Mesothelial cell of epicardium (in vitro differentiated cells): ENCODE measurements around the gene TRIM24. TPM values are rescaled to one million over a fixed set of nuclear protein-coding genes. Genes with fewer than 3 reads are reported as not detected.
"Not testable (repeated sequence)": the region's sequence is repeated elsewhere in the genome, so short reads cannot be mapped to it uniquely, and the experiment has no call there.

Source experiments
- DNase-seq, 2 experiments: peaks; one replicate each; pipeline ENCODE4 v3.0.0; 2021; ENCODE audit warnings: low spot score in 2 of 2; ENCODE audit not compliant: unreplicated experiment in 2 of 2
- H3K27ac Mint-ChIP-seq: 2 replicates; pipeline ENCODE4 v1.8.0; 2021; ENCODE audit warnings: mixed read lengths
- H3K27me3 Mint-ChIP-seq: 2 replicates; pipeline ENCODE4 v1.8.0; 2021; ENCODE audit warnings: low read depth, mixed read lengths
- H3K36me3 Mint-ChIP-seq: 2 replicates; pipeline ENCODE4 v1.8.0; 2021; ENCODE audit warnings: mixed read lengths
- H3K4me1 Mint-ChIP-seq: 2 replicates; pipeline ENCODE4 v1.8.0; 2021; ENCODE audit warnings: mixed read lengths
- H3K4me3 Mint-ChIP-seq: 2 replicates; pipeline ENCODE4 v1.8.0; 2021; ENCODE audit warnings: mild to moderate bottlenecking, moderate library complexity, mixed read lengths
- H3K9me3 Mint-ChIP-seq: 2 replicates; pipeline ENCODE4 v1.8.0; 2021; ENCODE audit warnings: mixed read lengths
- total RNA-seq: library from RNA; stranded (reverse); gene quantifications from 3 replicates; pipeline ENCODE4 v1.2.1, GENCODE V29; 2021
- TF ChIP-seq, protein P1 (sequence below): fragments of 200-600 bp; sonication (generic); IDR thresholded peaks from one replicate; pipeline ENCODE4 v1.5.0; 2021; ENCODE audit warnings: antibody characterized with exemption; ENCODE audit not compliant: unreplicated experiment

TRIM24 gene
- 85.3 to 89.3 TPM (median 86.6 TPM) in 3 replicates for total RNA-seq

GRCh38 chr7:138460176-138460648 is at the start of gene TRIM24:
Gene TRIM24 (plus strand): TSS chr7:138460259. CDS start chr7:138460549, 290 bp downstream.
- no peaks in the 10 kb centered on the region for H3K9me3 Mint-ChIP-seq
- H3K36me3 Mint-ChIP-seq, result peaks cover 7% of the 10 kb centered on the region
- no peak for DNase-seq
- TF ChIP-seq, protein P1, sequence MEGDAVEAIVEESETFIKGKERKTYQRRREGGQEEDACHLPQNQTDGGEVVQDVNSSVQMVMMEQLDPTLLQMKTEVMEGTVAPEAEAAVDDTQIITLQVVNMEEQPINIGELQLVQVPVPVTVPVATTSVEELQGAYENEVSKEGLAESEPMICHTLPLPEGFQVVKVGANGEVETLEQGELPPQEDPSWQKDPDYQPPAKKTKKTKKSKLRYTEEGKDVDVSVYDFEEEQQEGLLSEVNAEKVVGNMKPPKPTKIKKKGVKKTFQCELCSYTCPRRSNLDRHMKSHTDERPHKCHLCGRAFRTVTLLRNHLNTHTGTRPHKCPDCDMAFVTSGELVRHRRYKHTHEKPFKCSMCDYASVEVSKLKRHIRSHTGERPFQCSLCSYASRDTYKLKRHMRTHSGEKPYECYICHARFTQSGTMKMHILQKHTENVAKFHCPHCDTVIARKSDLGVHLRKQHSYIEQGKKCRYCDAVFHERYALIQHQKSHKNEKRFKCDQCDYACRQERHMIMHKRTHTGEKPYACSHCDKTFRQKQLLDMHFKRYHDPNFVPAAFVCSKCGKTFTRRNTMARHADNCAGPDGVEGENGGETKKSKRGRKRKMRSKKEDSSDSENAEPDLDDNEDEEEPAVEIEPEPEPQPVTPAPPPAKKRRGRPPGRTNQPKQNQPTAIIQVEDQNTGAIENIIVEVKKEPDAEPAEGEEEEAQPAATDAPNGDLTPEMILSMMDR, result no peak
- peak within 1 kb of the TSS; percentile 91 for H3K4me3 Mint-ChIP-seq
- H3K27me3 Mint-ChIP-seq, result no peaks in the 10 kb centered on the region
- H3K27ac Mint-ChIP-seq, result peak within 1 kb of the TSS; percentile 95
- H3K4me1 Mint-ChIP-seq, result peaks cover 26% of the 10 kb centered on the region

GRCh38 chr7:138412077-138412476 is 48.0 kb upstream of the TRIM24 start:
- H3K36me3 Mint-ChIP-seq, H3K4me3 Mint-ChIP-seq, DNase-seq, H3K27ac Mint-ChIP-seq, H3K9me3 Mint-ChIP-seq, H3K27me3 Mint-ChIP-seq, H3K4me1 Mint-ChIP-seq: not testable (repeated sequence)

- H3K4me1 Mint-ChIP-seq, H3K9me3 Mint-ChIP-seq, H3K36me3 Mint-ChIP-seq, H3K27ac Mint-ChIP-seq, DNase-seq, H3K4me3 Mint-ChIP-seq, H3K27me3 Mint-ChIP-seq: not testable (repeated sequence)
Measured at GRCh38 chr7:138412921-138413320, 47.1 kb upstream of the TRIM24 start.

DNA sequence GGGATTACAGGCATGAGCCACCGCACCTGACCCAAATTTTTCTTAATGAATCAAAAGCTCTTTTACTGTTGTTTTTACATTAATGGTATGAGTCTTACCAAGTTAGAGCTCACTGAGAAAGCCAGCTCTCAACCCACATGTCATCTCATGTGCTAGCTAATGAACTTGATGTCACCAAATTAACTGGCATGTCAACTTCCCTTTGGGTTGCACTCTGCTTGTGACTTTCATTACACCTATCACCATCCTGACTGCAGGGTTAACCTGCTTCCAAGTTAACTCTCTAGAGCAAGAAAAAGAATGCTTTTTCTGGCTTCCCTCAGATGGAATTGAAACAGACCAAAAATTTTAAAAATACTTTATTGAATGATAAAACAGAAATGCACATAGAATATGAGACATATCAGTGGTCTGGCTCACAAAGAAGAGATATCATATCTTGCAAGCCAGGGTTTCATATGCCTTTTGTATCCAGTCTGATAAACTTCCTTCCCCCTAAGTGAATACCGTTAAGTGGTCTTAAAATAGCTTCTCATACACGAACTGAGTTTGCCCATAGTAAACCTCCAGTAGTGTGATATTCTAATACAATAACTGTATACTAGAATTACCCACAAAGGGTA is 42.9 kb upstream of the TRIM24 start:
- no peak for DNase-seq
- no peak overlapping the region for H3K4me3 Mint-ChIP-seq

GRCh38 chr7:138417764-138418163 is 42.3 kb upstream of the TRIM24 start:
- no peak for DNase-seq
- Mint-ChIP-seq H3K4me1 (no peaks in the 10 kb centered on the region), H3K27ac (no peak overlapping the region), H3K4me3 (no peak overlapping the region), H3K36me3 (no peaks in the 10 kb centered on the region), H3K9me3 (peaks cover 10% of the 10 kb centered on the region), H3K27me3 (no peaks in the 10 kb centered on the region)
- TF ChIP-seq, protein P1, result no peak

More for the DNA sequence above, 42.9 kb upstream of the TRIM24 start:
- Mint-ChIP-seq H3K27me3 (no peaks in the 10 kb centered on the region), H3K36me3 (no peaks in the 10 kb centered on the region), H3K27ac (no peak overlapping the region), H3K9me3 (peaks cover 10% of the 10 kb centered on the region), H3K4me1 (no peaks in the 10 kb centered on the region)
- TF ChIP-seq, protein P1, result no peak

DNA sequence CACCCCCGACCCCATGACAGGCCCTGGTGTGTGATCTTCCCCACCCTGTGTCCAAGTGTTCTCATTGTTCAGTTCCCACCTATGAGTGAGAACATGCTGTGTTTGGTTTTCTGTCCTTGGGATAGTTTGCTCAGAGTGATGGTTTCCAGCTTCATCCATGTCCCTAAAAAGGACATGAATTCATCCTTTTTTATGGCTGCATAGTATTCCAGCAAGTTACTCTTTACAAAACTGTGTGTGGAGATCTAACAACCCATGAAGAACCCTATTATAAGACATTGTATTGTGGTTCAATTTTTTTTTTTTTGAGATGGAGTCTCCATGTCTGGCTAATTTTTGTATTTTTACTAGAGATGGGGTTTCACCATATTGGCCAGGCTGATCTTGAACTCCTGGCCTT is 41.7 kb upstream of the TRIM24 start:
- H3K9me3 Mint-ChIP-seq, DNase-seq, H3K27ac Mint-ChIP-seq, H3K36me3 Mint-ChIP-seq, H3K4me1 Mint-ChIP-seq, H3K4me3 Mint-ChIP-seq, H3K27me3 Mint-ChIP-seq: not testable (repeated sequence)

GRCh38 chr7:138425026-138425425 is 35.0 kb upstream of the TRIM24 start:
- Mint-ChIP-seq H3K4me1 (no peaks in the 10 kb centered on the region), H3K36me3 (peaks cover 11% of the 10 kb centered on the region), H3K9me3 (peaks cover 30% of the 10 kb centered on the region), H3K4me3 (no peak overlapping the region), H3K27me3 (no peaks in the 10 kb centered on the region), H3K27ac (no peak overlapping the region)
- no peak for DNase-seq
- TF ChIP-seq, protein P1, result no peak
